ENCODE measurements around the gene NCOA7.
A peak's percentile ranks its signal among the peaks of the same experiment; 100 is the strongest.
"Not testable (repeated sequence)": the region's sequence is repeated elsewhere in the genome, so short reads cannot be mapped to it uniquely, and the experiment has no call there.

The NCOA7 gene

GRCh38 chr6:125759184-125759902, 31.4 kb upstream of the NCOA7 start:
- no peak for DNase-seq

- DNase-seq, result no peak
These were observed 30.8 kb upstream of the NCOA7 start for GRCh38 chr6:125759959-125760457.

DNA sequence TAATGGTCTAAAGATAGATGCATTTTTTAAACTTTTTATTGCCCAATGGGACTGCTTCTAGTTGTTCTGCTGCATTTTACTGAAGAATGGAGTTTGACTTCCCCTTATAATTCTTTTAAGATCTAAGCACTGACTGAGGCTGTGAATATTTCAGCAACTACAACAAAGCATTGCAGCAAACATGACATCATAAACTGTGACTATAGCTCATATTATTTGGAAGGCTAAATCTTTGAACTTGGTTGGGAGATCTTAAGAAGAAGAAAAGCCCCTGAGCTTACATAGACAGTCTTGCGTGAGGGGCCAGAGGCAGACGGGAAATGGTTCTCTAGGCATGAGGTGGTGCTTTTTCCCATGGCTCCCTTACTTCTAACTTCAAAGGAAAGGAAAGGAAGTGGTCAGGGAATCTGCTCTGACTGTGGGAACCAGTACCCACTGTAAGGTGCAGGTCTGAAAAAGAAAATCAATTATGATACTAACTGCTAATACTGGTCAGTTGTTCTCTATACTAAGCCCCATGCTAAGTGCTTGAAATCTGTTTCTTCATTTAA, 26.6 kb upstream of the NCOA7 start:
- no peak for DNase-seq

- no peak for DNase-seq
These were observed 24.8 kb upstream of the NCOA7 start for GRCh38 chr6:125765944-125766343.

- no peak for DNase-seq
These were observed 24.1 kb upstream of the NCOA7 start for GRCh38 chr6:125766641-125767040.

GRCh38 chr6:125769147-125769783, 21.5 kb upstream of the NCOA7 start:
- no peak for DNase-seq

DNA sequence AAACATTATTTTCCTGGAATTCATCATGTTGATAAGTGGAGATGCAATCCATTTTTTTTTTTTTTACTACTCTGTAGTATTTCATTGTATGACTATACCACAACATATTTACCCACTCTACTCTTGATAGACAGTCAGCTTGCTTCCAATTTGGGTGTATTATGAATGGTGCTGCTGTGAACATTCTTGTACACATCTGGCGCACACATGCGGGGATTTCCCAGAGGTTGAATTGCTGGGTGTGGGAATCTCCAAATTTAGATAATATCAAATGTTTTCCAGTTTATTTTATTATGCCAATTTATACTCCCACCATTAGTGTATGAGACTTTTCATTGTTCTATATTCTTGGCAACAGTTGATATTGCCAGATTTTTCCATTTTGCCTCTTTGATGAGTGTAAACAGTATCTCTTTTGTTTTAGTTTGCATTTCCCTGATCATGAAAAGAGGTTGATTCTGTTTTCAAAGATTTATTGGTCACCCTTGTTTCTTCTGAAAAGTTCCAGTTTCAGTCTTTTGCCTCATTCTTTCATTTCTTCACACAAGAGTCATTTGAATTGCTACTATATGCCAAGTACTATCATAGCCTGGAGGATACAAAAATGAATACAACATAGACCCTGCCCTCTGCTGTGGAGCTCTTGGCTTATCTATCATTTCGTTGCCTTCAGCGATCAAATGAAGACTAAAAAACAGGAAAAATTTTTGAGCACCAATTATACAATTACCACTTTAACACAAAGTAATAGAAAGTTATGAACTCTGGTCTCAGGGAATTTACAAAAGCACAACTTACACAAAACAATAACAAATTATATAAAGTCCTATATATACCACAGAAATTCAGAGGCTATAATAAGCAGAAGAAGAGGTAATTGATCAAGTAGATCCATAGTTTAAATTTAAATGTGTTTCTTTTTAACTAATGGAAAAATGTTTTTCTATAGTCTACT, 17.1 kb upstream of the NCOA7 start:
- DNase-seq, result no peak

GRCh38 chr6:125776107-125776826, 14.5 kb upstream of the NCOA7 start:
- DNase-seq, result not testable (repeated sequence)

GRCh38 chr6:125779924-125780539, 10.7 kb upstream of the NCOA7 start:
- peak; percentile 94 for DNase-seq

DNA sequence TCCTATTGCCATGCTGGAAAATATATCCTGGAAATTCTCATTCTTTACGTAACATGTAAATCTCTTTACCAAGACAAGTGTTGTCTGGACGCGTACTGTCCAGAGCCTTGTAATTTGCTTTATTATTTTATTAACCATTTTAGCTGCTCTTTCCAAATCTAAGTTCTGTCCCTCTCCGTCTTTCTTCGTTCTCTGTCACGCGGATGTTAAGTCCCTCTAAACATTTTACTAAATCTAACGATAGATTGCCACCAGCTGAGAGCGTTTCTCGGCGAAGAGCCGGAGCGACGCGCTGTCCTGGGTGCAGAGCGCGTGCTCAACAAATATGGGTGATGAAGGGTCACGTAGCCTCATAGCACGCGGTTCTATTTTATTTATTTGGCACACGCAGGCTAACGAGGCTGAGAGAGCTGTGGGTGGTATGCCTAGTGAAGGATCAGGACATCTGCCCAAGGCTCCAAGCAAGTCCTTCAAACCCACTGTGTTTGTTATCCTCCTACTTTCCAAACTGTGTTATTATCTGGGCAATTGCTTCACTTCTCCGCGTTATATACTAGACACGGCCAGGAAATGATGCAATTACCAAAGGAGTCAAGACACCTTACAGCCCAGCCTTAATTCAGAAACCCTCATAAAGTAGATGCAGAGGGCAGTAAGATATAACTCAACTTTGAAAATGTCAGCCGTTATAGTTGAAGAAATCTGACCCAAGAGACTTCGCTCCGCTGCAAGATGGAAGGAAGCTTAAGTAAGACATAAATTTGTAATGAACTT, 10.0 kb upstream of the NCOA7 start:
- peak; percentile 73 for DNase-seq

DNA sequence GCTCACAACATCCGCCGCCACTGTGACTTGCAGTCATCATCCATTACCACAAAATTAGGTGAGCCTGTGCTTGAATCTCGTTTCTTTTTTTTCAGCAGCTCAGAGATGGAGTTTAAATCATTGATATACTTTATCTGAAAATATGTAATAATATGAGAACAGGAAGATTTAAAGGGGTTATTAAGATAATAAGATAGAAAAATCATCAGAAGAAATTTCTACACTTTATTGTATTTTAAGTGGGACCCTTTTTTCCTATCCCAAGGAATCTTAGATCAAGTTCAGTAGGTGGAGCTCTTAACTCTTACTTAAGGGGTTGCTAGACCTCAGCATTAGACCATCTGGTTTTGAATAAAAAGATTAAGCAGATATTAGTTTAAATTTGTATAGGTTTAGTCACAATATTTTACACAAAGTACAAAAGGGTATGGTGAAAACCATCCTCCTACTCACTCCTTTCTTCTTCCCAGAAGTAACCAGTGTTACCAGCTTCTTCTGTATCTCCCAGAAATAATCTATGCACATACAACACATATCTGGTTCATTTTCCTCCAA, 9.4 kb upstream of the NCOA7 start:
- no peak for DNase-seq

GRCh38 chr6:125784365-125784764, 6.4 kb upstream of the NCOA7 start:
- no peak for DNase-seq

GRCh38 chr6:125787791-125788190, 3.0 kb upstream of the NCOA7 start:
- no peak for DNase-seq

- DNase-seq, result peak; percentile 18
These were observed 1.6 kb upstream of the NCOA7 start for GRCh38 chr6:125789167-125789566.

DNA sequence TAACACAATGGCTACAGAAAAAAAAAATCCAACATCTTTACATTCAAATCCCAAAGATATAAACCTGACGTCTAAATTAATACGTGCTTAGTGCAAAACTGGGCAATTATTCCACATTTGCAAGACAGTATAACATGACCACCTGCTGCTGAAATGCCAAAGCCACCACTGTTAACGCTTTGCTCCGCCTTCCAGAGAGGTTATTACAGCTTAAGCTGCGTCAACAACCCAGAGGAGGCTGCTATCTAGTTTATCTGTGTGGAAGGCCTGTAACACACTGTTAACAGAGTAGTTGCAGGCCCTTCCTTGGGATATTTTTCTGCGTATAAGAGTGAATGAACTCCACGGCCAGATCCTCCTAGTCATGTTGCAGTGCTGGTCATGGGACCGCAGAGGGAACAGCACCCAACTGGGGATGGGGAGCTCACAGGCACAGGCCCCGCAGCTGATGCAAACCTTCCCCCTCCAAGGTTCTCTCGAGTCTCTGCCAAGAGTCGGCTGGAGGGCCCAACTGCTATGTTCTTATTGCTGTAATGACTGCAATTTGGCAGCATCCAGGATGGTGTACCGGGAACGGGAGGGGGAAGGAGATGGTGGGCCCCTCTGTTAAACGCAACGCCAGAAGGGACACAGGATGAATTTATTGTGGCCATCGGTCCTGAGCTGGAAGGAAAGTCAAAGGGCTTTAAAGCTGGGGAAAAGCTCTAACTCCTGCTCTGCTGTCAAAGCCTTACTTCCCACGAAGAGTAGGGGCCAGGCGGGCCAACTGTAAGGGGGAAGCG, 993 bp upstream of the NCOA7 start:
- peak; percentile 45 for DNase-seq

DNA sequence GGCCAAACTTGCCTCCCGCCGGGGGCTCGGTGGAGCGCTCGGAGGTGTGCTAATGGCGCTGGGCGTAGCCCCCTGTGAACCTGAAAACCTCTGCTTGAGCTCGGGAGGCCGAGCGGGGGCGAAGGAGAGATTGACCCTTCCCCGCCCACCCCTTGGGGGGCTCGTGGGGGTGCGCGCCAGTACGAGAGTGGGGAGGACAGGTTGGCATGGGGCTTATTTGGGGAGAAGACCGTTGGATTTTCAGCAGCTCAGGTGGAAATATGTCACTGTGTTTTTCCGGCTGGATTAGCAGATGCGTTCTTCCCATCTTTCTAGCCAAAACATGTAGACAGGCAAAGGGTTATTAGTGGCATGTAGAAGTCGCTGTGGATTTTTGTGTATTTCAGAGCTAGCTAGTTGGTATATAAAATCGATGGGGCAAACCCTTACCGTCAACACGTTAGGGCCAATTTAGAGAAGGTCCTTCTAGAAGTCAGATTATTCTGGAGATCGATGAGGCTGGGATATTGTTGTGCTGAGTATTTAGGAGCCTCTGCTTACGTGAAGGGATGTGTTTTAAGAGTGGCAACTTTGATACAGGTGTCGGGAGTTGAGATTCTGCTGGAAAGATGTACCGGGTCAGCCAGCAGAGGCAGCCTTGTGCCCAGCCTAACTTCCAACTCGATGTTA, 525 bp downstream of the NCOA7 start:
- peak; percentile 54 for DNase-seq

DNA sequence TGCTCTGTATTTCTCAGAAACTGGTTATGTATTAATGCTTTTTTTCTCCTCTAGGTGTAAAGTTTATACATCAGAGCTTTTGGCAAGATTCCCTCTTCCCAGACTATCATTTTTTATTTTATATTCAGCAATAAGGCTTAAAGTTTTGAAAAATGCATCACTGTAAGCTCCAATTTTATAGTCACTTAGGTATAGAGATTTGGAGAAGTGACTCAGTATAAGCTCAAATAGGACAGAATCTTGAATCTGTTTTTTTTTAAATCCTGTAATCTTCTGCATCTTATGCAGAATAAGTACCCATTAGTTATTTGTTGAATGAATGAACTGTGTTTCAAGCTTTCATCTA, 1.0 kb downstream of the NCOA7 start:
- DNase-seq, result no peak

- no peak for DNase-seq
These were observed 1.4 kb downstream of the NCOA7 start for GRCh38 chr6:125792172-125792571.

GRCh38 chr6:125792680-125793079, 1.9 kb downstream of the NCOA7 start:
- DNase-seq, result no peak

All from central memory CD4-positive, alpha-beta T cell (primary cell).